GM18951 (cell line): Measurements from ENCODE around the gene GJD2.

Experiments used
- POLR2A ChIP-seq: IDR thresholded peaks from 4 replicates; pipeline ENCODE4 v1.6.1; 2011; ENCODE audit warnings: mild to moderate bottlenecking; ENCODE audit not compliant: insufficient read length, insufficient read depth; ENCODE audit errors: extremely low read depth
- in situ Hi-C: fragments of 300-500 bp; cut with MboI; formaldehyde crosslinking; loops from one replicate; pipeline ENCODE4 v1.12.0; 2022; ENCODE audit warnings: low sequenced_read_pairs, mixed read lengths, inconsistent platforms; ENCODE audit not compliant: unreplicated experiment

GJD2 gene

GRCh38 chr15:34755419-34755773 is 598 bp upstream of the GJD2 start:
- TF ChIP-seq POLR2A, result no peak
- in situ Hi-C loops, result no loop called here

GRCh38 chr15:34754171-34754601 is 612 bp downstream of the GJD2 start:
- TF ChIP-seq POLR2A, result no peak
- in situ Hi-C loops, result no loop called here

GRCh38 chr15:34753236-34753894 is 1.4 kb downstream of the GJD2 start:
- in situ Hi-C loops, result no loop called here
- TF ChIP-seq POLR2A, result no peak

GRCh38 chr15:34749691-34750090 is 5.1 kb downstream of the GJD2 start:
- TF ChIP-seq POLR2A, result no peak
- in situ Hi-C loops, result no loop called here

GRCh38 chr15:34739346-34739745 is 15.5 kb downstream of the GJD2 start:
- TF ChIP-seq POLR2A, result no peak
- in situ Hi-C loops, result no loop called here

GRCh38 chr15:34738002-34738401 is 16.8 kb downstream of the GJD2 start:
- in situ Hi-C loops, result no loop called here
- TF ChIP-seq POLR2A, result no peak

GRCh38 chr15:34737477-34737876 is 17.3 kb downstream of the GJD2 start:
- in situ Hi-C loops, result no loop called here
- no peak for TF ChIP-seq POLR2A

GRCh38 chr15:34734303-34734702 is 20.5 kb downstream of the GJD2 start:
- in situ Hi-C loops, result no loop called here
- no peak for TF ChIP-seq POLR2A

- TF ChIP-seq POLR2A, result no peak
- in situ Hi-C loops, result no loop called here
Observed at GRCh38 chr15:34733621-34734020, 21.2 kb downstream of the GJD2 start.

GRCh38 chr15:34732430-34732829 is 22.4 kb downstream of the GJD2 start:
- TF ChIP-seq POLR2A, result no peak
- in situ Hi-C loops, result no loop called here

- in situ Hi-C loops, result no loop called here
- no peak for TF ChIP-seq POLR2A
Observed at GRCh38 chr15:34730701-34731100, 24.1 kb downstream of the GJD2 start.

GRCh38 chr15:34729886-34730285 is 24.9 kb downstream of the GJD2 start:
- in situ Hi-C loops, result no loop called here
- TF ChIP-seq POLR2A, result no peak

GRCh38 chr15:34729056-34729455 is 25.7 kb downstream of the GJD2 start:
- in situ Hi-C loops, result no loop called here

GRCh38 chr15:34726406-34727100 is 28.2 kb downstream of the GJD2 start:
- in situ Hi-C loops, result no loop called here

More at GRCh38 chr15:34729056-34729455, 25.7 kb downstream of the GJD2 start:
- TF ChIP-seq POLR2A, result no peak

More at GRCh38 chr15:34726406-34727100, 28.2 kb downstream of the GJD2 start:
- TF ChIP-seq POLR2A, result no peak
